A673 (cell line): Measurements from ENCODE around the gene KIF26B. TPM values are rescaled to one million over a fixed set of nuclear protein-coding genes. Genes with fewer than 3 reads are reported as not detected.

Experiments used
- BruUV-seq: library from RNA; stranded (reverse); fragments of 400-500 nt; replicated peaks from 2 replicates; lab custom pipeline; 2021; lab: Mats Ljungman, UMichigan
- CTCF ChIA-PET: fragments of 300-600 bp; sonication (Branson Sonifier 250); formaldehyde crosslinking; loops from one replicate; lab custom pipeline; 2022; ENCODE audit warnings: antibody characterized with exemption; lab: Charles Lee
- POLR2A ChIA-PET: fragments of 300-600 bp; sonication (Branson Sonifier 250); formaldehyde crosslinking; loops from one replicate; lab custom pipeline; 2022; ENCODE audit warnings: antibody characterized with exemption; ENCODE audit not compliant: low non-redundant PET; lab: Charles Lee
- DNase-seq: peaks from one replicate; pipeline ENCODE4 v3.0.0-alpha.2; 2015; ENCODE audit warnings: low spot score
- H3K27ac ChIP-seq: fragments of 200-600 bp; sonication (generic); 2 replicates; pipeline ENCODE4 v1.5.1; 2016; ENCODE audit warnings: mixed run types, low read depth, mild to moderate bottlenecking, mixed read lengths, antibody characterized with exemption, low read length; ENCODE audit not compliant: poor library complexity, severe bottlenecking
- H3K27me3 ChIP-seq: fragments of 200-600 bp; sonication (generic); replicated peaks from 2 replicates; pipeline ENCODE4 v1.6.1; 2017; ENCODE audit warnings: mixed run types, low read depth, mild to moderate bottlenecking, mixed read lengths, antibody characterized with exemption, low read length; ENCODE audit not compliant: insufficient read depth, poor library complexity
- H3K36me3 ChIP-seq: fragments of 200-600 bp; sonication (generic); 2 replicates; pipeline ENCODE4 v1.6.1; 2016; ENCODE audit warnings: mixed run types, mild to moderate bottlenecking, mixed read lengths, antibody characterized with exemption, low read length; ENCODE audit not compliant: insufficient read depth, poor library complexity, severe bottlenecking
- H3K4me1 ChIP-seq: fragments of 200-600 bp; sonication (generic); 2 replicates; pipeline ENCODE4 v1.6.1; 2017; ENCODE audit warnings: mixed run types, mild to moderate bottlenecking, mixed read lengths, antibody characterized with exemption, low read length; ENCODE audit not compliant: insufficient read depth, poor library complexity, severe bottlenecking
- H3K4me3 ChIP-seq: fragments of 200-600 bp; sonication (generic); 2 replicates; pipeline ENCODE4 v1.5.1; 2016; ENCODE audit warnings: low read depth, mixed run types, mild to moderate bottlenecking, mixed read lengths, low read length; ENCODE audit not compliant: poor library complexity, severe bottlenecking
- H3K9me3 ChIP-seq: fragments of 200-600 bp; sonication (generic); 2 replicates; pipeline ENCODE4 v1.6.1; 2016; ENCODE audit warnings: mixed run types, low read depth, mild to moderate bottlenecking, mixed read lengths, antibody characterized with exemption, low read length; ENCODE audit not compliant: poor library complexity, severe bottlenecking
- CTCF ChIP-seq: fragments of 300-800, 200-600 bp; sonication (generic); conservative IDR thresholded peaks from 2 replicates; pipeline ENCODE4 v1.5.1; 2017; ENCODE audit warnings: low read depth, mild to moderate bottlenecking, antibody characterized with exemption, low read length, moderate library complexity, mixed read lengths
- EZH2 ChIP-seq: fragments of 200-600 bp; sonication (generic); IDR thresholded peaks from 2 replicates; pipeline ENCODE4 v1.6.1; 2017; ENCODE audit warnings: borderline replicate concordance, low read depth, mild to moderate bottlenecking, mixed read lengths, antibody characterized with exemption, low read length; ENCODE audit not compliant: poor library complexity, severe bottlenecking
- intact Hi-C: fragments of 100-400 bp; cut with micrococcal nuclease; formaldehyde crosslinking; loops from one replicate; pipeline ENCODE4 v1.10.0; 2022; ENCODE audit not compliant: unreplicated experiment
- total RNA-seq: library from RNA; stranded (reverse); gene quantifications from 2 replicates; pipeline ENCODE4 v1.2.3, GENCODE V29; 2021

The KIF26B gene
- total RNA-seq, 1 experiment from 2014 or later, result not detected

GRCh38 chr1:245475961-245476516 lies 321.3 kb downstream of the KIF26B start:
- no peaks in the 10 kb centered on the region for H3K36me3 ChIP-seq
- no peak for DNase-seq
- no peak for TF ChIP-seq EZH2
- TF ChIP-seq CTCF, result no peak
- ChIA-PET POLR2A (no interaction called here), CTCF (no interaction called here)
- H3K9me3 ChIP-seq, result no peaks in the 10 kb centered on the region
- intact Hi-C loops, result no loop called here
- no peak overlapping the region for H3K4me3 ChIP-seq
- no peak overlapping the region for H3K27ac ChIP-seq
- no peaks in the 10 kb centered on the region for H3K27me3 ChIP-seq
- no peaks in the 10 kb centered on the region for H3K4me1 ChIP-seq
- BruUV-seq, result no TSS peak

GRCh38 chr1:245477941-245478340 lies 323.2 kb downstream of the KIF26B start:
- H3K36me3 ChIP-seq, result no peaks in the 10 kb centered on the region
- CTCF ChIA-PET, result no interaction called here
- intact Hi-C loops, result no loop called here
- no TSS peak for BruUV-seq
- H3K9me3 ChIP-seq, result no peaks in the 10 kb centered on the region
- POLR2A ChIA-PET, result no interaction called here
- H3K27me3 ChIP-seq, result no peaks in the 10 kb centered on the region
- H3K4me1 ChIP-seq, result no peaks in the 10 kb centered on the region
- H3K27ac ChIP-seq, result no peak overlapping the region
- H3K4me3 ChIP-seq, result no peak overlapping the region
- no peak for DNase-seq
- TF ChIP-seq CTCF (no peak), EZH2 (no peak)

- no peak for TF ChIP-seq EZH2
- no peak for TF ChIP-seq CTCF
- DNase-seq, result no peak
- no TSS peak for BruUV-seq
- POLR2A ChIA-PET, result no interaction called here
- no peak overlapping the region for H3K27ac ChIP-seq
- H3K9me3 ChIP-seq, result no peaks in the 10 kb centered on the region
- H3K27me3 ChIP-seq, result no peaks in the 10 kb centered on the region
- CTCF ChIA-PET, result no interaction called here
- H3K36me3 ChIP-seq, result no peaks in the 10 kb centered on the region
- no peak overlapping the region for H3K4me3 ChIP-seq
- intact Hi-C loops, result no loop called here
- no peaks in the 10 kb centered on the region for H3K4me1 ChIP-seq
These were observed 325.8 kb downstream of the KIF26B start for GRCh38 chr1:245480393-245481120.
